DMS79 treated with DMSO at 0.1 percent for 48 hours (cell line): ENCODE results near the gene TAMALIN.

ENCODE experiments used
- DNase-seq: peaks from one replicate; lab custom pipeline; 2025; lab: John Stamatoyannopoulos, UW

The TAMALIN gene

GRCh38 chr12:52055731-52056711, 49.3 kb downstream of the TAMALIN start:
- DNase-seq, result no peak

- DNase-seq, result no peak
Measured at GRCh38 chr12:52056801-52057637, 50.3 kb downstream of the TAMALIN start.

- DNase-seq, result no peak
Measured at GRCh38 chr12:52057638-52058576, 51.2 kb downstream of the TAMALIN start.

GRCh38 chr12:52058631-52059361, 52.0 kb downstream of the TAMALIN start:
- DNase-seq, result no peak

DNA sequence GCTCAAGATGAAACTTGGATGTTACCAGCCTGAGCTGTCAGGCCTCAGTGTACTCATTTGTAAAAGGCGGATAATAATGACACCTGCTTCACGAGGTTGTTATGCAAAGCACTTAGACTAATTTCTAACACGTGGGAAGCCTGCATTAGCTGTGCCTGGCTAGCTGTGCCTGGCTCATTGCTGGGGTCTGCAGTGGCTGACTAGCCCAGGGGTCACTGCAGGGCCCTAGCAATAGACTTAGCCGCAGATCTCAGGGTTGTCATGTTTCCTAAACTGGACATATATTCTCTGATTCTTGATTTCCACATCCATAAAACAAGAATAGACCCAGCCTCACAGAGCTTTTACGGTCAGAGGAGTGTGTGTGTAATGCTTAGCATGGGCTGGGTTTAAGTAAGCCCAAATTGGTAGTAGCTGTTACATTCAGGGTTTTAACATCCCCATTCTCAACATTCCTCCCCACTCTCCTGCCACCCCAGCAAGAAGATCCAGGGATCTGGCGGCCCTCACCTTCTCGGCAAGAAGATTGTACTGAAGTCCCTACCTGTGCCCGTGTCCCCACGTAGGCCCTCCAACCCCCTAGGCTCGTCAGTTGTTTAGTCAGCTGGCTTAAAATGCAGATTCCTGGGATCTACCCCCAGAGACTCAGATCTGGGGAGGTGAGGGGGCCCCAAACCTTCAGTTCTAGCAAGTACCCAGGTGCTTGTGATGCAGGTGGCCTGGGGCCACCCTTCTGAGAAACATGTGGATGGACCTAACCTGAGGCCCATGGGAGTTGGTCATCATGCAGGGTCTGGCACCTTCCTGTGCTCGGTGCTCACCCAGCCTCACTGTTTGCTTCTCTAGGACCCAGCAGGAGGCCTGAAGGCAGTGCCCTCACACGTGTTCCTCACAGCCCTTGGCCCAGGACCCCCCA, 53.1 kb downstream of the TAMALIN start:
- no peak for DNase-seq

GRCh38 chr12:52060498-52061177, 53.9 kb downstream of the TAMALIN start:
- DNase-seq, result no peak

GRCh38 chr12:52061470-52062166, 54.9 kb downstream of the TAMALIN start:
- no peak for DNase-seq

DNA sequence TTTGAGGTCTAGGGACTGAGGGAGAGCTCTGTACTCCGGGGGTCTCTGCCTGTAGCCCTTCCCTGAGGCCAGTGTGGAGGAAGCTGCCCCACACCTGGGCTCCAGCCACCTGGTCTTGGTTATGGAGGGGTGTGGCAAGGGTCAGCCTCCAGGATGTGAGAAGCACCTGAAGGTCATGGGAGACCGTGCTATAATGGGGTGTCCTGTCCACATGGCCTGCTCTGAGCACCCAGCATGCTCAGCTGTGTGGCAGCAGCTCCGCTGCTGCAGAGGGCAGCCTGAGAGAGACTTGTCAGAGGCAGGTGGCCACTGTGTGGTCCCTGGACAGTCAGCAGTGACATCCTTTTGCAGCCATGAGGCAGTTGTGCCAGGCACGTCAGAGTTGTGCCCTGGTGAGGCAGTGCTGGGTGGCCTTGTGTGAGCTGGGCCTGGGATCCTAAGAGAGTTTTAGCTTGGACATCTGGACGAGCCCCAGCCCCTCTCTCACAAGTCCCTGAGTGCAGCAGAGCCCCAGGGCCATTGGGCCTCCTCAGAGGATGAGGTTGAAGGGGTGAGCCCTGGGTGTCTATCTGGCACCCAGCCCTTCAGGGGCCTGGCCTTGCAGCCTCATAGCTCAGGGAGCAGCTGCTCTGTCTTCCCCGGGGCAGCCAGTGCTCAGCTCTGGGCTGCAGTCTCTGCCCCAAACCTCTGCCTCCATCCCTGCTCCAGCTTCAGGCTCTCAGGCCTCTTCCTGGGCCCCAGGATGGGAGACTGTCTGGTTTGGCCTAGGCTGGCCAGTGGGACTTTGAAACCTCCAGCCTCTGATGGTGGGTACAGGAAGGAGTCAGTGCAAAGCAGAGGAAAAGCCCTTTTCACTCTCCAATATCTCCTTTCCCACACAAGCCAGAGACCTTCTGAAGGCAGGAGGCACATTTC, 55.7 kb downstream of the TAMALIN start:
- DNase-seq, result no peak

- no peak for DNase-seq
Measured at GRCh38 chr12:52063082-52063924, 56.6 kb downstream of the TAMALIN start.

DNA sequence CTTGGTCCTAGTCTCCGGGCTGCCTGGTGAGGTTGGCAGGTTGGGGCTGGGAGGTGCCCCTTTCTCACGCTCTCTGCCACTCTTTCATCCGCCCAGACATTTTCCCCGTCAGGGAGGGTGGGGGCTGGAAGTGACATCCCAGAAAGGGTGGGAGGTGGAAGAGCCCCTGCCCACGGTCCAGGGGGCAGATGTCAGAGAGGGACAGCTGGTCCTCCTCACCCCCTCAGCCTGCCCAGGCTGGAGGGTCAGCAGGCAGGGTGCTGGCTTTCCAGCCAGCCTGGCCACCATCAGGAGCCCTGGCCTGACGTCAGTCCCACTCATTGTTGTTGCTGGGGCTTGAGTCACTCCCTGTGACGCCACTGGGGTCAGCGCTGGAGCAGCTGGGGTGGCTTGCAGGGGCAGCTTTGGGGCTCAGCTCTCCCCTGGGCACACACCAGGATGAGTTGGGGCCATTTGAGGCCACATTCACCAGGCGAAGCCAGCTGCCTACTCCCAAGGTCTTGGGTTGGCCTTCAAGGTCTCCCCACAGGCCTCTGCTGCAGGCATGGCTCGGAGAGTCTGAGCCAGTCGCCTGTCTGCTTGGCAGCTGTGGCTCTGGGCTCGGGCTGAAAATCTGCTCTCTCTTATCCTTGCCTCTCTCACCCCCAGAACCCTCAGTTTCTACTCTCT, 57.4 kb downstream of the TAMALIN start:
- DNase-seq, result no peak
